ENCODE results near the gene CCDC61.

The CCDC61 gene

GRCh38 chr19:46040952-46041500 is 45.8 kb downstream of the CCDC61 start, which contains the start of gene IGFL4:
IGFL4 (minus strand) TSS chr19:46041002; CDS start chr19:46040962, 40 bp downstream.
- no peak for DNase-seq (ENCODE audit: low read depth in 2 of 2)

GRCh38 chr19:46042252-46042883 is 47.1 kb downstream of the CCDC61 start:
- no peak for DNase-seq (ENCODE audit: low read depth in 2 of 2)

DNA sequence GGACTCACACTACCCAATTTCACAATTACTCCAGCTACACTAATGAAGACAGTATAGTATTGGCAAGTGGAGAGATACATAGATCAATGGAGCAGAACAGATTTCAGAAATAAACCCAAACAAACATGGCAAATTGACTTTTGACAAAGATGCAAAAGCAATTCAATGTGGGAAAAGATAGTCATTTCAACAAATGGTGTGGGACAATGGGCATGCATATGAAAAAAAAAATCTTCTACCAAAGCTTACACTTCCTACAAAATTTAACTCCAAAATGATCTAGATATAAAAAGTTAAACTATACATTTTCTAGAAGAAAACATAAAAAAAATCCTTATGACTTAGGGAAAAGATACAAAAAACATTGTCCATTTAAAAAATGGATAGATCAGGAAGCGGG is 48.3 kb downstream of the CCDC61 start:
- DNase-seq (ENCODE audit: low read depth in 2 of 2), result no peak

DNA sequence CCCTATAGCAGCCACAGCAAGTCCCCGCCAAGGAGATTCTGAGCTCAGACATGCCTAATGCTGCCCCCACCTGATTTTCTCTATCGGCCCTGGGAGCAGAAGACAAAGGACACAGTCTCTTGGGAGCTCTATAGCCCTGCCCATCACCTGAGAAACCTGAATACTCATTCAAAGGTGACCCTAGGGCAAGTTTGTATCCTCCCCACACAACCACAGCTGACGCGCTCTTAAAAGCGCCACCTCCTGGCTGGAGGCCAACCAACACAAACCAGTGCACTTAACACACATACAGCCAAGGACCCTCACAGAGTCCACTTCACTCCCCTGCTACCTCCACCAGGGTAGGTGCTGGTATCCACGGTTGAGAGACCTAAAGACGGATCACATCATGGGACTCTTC is 54.3 kb downstream of the CCDC61 start:
- no peak for DNase-seq (ENCODE audit: low read depth in 2 of 2)

DNA sequence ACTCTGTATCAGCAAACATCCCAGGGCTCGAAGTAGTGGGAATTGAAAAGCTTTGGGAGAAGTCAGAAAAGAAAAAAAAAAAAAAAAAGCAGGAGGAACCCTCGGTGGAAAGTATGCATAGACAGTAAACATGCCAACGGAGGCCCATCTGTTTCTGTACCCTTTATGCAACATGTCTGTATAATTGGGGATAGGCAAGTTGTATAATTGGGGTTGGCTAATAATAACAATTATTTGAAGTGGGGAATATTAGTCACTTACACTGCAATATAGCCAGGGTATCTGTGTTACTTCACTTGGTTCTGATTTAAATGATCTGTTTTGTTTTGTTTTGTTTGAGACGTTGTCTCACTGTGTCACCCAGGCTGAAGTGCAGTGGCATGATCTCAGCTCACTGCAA is 57.6 kb downstream of the CCDC61 start:
- no peak for DNase-seq (ENCODE audit: low read depth in 2 of 2)

DNA sequence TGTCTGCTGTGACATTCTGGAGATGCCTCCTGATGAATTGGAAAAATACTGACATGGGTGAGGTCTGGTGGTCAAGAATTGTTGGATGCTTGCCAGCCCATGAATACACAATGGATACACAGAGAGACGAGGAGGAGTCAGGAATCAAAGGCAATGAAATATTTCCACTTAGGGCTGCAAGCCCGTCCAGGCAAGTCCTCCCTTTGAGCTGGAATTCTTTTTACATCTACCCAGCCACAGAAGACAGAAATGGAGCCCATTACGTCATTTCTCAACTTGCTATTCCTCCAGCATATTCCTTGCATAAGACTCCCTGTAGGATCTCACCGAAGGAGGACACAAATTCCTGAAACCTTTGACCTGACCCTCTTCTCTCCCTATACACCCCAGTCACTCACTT is 61.3 kb downstream of the CCDC61 start:
- no peak for DNase-seq (ENCODE audit: low read depth in 2 of 2)

- no peak for DNase-seq (ENCODE audit: low read depth in 2 of 2)
Measured at GRCh38 chr19:46058778-46059177, 63.5 kb downstream of the CCDC61 start.

- no peak for DNase-seq (ENCODE audit: low read depth in 2 of 2)
Measured at GRCh38 chr19:46060012-46060411, 64.7 kb downstream of the CCDC61 start.

DNA sequence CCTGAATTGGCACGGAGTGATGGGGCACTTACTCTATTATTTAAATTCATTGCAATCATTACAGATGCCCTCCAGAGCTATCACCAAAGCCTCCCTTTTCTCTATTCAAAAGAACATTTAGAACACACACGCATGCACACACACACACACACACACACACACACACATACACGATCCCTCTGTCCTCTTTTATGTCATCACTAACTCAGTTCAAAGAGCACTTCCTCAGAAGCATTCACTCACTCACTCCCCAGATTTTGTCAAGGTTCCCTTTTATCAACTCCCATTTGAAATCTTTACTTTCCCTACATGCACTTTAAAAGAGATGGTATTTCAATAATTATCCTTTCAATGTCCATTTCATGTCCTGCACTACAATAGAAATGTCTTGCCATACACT is 67.9 kb downstream of the CCDC61 start:
- DNase-seq (ENCODE audit: low read depth in 2 of 2), result no peak

- DNase-seq (ENCODE audit: low read depth in 2 of 2), result no peak
Measured at GRCh38 chr19:46065486-46066071, 70.3 kb downstream of the CCDC61 start.

- no peak for DNase-seq (ENCODE audit: low read depth in 2 of 2)
Measured at GRCh38 chr19:46066471-46066870, 71.2 kb downstream of the CCDC61 start.

DNA sequence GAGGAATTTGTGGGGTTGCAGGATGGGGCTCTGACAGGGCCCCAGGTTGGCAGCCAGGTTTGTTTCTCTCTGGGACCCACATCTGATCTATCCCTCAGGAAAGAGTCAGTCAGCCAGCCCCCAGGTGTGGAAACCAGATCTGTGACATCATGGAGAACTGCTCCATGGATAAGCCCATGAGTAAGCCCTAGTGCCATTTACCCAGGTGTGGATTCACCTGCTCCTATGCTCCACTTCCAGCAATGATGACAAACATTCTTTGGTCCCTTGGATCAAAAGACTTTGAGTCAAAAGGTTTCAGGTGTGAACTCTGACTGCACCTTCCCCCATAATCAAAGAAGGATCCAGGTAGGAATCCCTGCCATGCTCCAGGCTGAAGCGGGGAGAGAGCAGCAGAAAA is 72.4 kb downstream of the CCDC61 start:
- DNase-seq (ENCODE audit: low read depth in 2 of 2), result no peak

All from stimulated activated CD8-positive, alpha-beta memory T cell treated with anti-CD3 and anti-CD28 coated beads, Interleukin-15, amount 100 ng/mL, for 4 hours (primary cell).